HCT116 (cell line): Measurements from ENCODE around the gene C16orf78. TPM values are rescaled to one million over a fixed set of nuclear protein-coding genes. Genes with fewer than 3 reads are reported as not detected.

ENCODE experiments used
- ATAC-seq: fragments of 200-7000 bp; cut with Tn5 transposase; 2 replicates; pipeline ENCODE4 v1.9.1; 2020; ENCODE audit warnings: mild to moderate bottlenecking, moderate library complexity
- BruUV-seq: library from RNA; stranded (reverse); fragments of 400-500 nt; replicated peaks from 2 replicates; lab custom pipeline; 2021; lab: Mats Ljungman, UMichigan
- CTCF ChIA-PET: fragments of 300-600 bp; sonication (Branson Sonifier 250); formaldehyde crosslinking; loops from one replicate; lab custom pipeline; 2021; ENCODE audit warnings: antibody characterized with exemption; lab: Charles Lee
- POLR2A ChIA-PET: fragments of 300-600, 350-600 bp; sonication (Branson Sonifier 250); formaldehyde crosslinking; loops from one replicate; lab custom pipeline; 2021; ENCODE audit warnings: antibody characterized with exemption; lab: Charles Lee
- RAD21 ChIA-PET, 2 experiments: fragments of 300-600 bp; sonication (Branson Sonifier 250); formaldehyde crosslinking; loops; one replicate each; lab custom pipeline; 2023; ENCODE audit warnings: low total read pairs in 2 of 2; ENCODE audit not compliant: uncharacterized antibody in 2 of 2, unreplicated experiment in 2 of 2, low non-redundant PET in 1 of 2; lab: Charles Lee
- DNase-seq: peaks from one replicate; pipeline ENCODE4 v3.0.0-alpha.2; 2010; ENCODE audit warnings: low read depth, low spot score
- H2AFZ ChIP-seq: fragments of 200-600 bp; shearing (Covaris generic), sonication (generic); 2 replicates; pipeline ENCODE4 v1.6.1; 2017; ENCODE audit warnings: low read depth, mixed run types, mixed read lengths, antibody characterized with exemption, low read length; ENCODE audit not compliant: poor library complexity, severe bottlenecking
- H3K27ac ChIP-seq: 2 replicates; pipeline ENCODE4 v1.5.1; 2012; ENCODE audit warnings: low read depth, low read length
- H3K27me3 ChIP-seq: fragments of 200-600 bp; sonication (generic); 2 replicates; pipeline ENCODE4 v1.6.1; 2016; ENCODE audit warnings: mixed run types, low read length, mixed read lengths; ENCODE audit not compliant: insufficient read depth
- H3K36me3 ChIP-seq, 2 experiments: fragments of 200-500 bp in 1 of 2; fragments of 200-600 bp in 1 of 2; sonication (Bioruptor generic) in 1 of 2; sonication (generic) in 1 of 2; 2 replicates each; pipeline versions ENCODE4 v1.5.1 to v1.6.1; 2014 to 2016; ENCODE audit warnings: low read length in 2 of 2, inconsistent platforms in 1 of 2, mixed read lengths in 1 of 2, mixed run types in 1 of 2; ENCODE audit not compliant: insufficient read depth in 2 of 2, control insufficient read depth in 1 of 2
- H3K4me1 ChIP-seq, 2 experiments: fragments of 200-600 bp in 1 of 2; sonication (generic) in 1 of 2; 2 replicates each; pipeline versions ENCODE4 v1.5.1 to v1.6.1; 2012 to 2017; ENCODE audit warnings: low read length in 2 of 2, inconsistent platforms in 1 of 2, mild to moderate bottlenecking in 1 of 2, mixed read lengths in 1 of 2, mixed run types in 1 of 2, moderate library complexity in 1 of 2; ENCODE audit not compliant: insufficient read depth in 2 of 2, control insufficient read depth in 1 of 2
- H3K4me2 ChIP-seq: fragments of 200-600 bp; sonication (generic); 2 replicates; pipeline ENCODE4 v1.6.1; 2017; ENCODE audit warnings: mixed run types, low read length, mixed read lengths
- H3K4me3 ChIP-seq, 2 experiments: fragments of 200-600 bp in 1 of 2; sonication (generic) in 1 of 2; replicated peaks in 1 of 2; 2 replicates each; pipeline ENCODE4 v1.5.1; 2011 to 2016; ENCODE audit warnings: low read length in 2 of 2, control low read depth in 1 of 2, low read depth in 1 of 2, mild to moderate bottlenecking in 1 of 2, mixed read lengths in 1 of 2, mixed run types in 1 of 2
- H3K79me2 ChIP-seq: fragments of 200-600 bp; sonication (generic); 2 replicates; pipeline ENCODE4 v1.6.1; 2017; ENCODE audit warnings: mild to moderate bottlenecking, mixed run types, low read length, moderate library complexity, mixed read lengths; ENCODE audit not compliant: insufficient read depth
- H3K9ac ChIP-seq: fragments of 200-600 bp; sonication (generic); 2 replicates; pipeline ENCODE4 v1.6.1; 2016; ENCODE audit warnings: low read length, mixed read lengths
- H3K9me2 ChIP-seq: fragments of 200-600 bp; sonication (generic), shearing (Covaris generic); 2 replicates; pipeline ENCODE4 v1.6.1; 2017; ENCODE audit warnings: mixed run types, mild to moderate bottlenecking, moderate library complexity; ENCODE audit not compliant: insufficient read depth
- H3K9me3 ChIP-seq, 2 experiments: fragments of 200-500 bp in 1 of 2; fragments of 200-600 bp in 1 of 2; sonication (Bioruptor generic) in 1 of 2; sonication (generic) in 1 of 2; 2 replicates each; pipeline ENCODE4 v1.6.1; 2014 to 2017; ENCODE audit warnings: low read length in 2 of 2, mixed read lengths in 2 of 2, inconsistent platforms in 1 of 2, low read depth in 1 of 2, mild to moderate bottlenecking in 1 of 2, mixed run types in 1 of 2, moderate library complexity in 1 of 2; ENCODE audit not compliant: control insufficient read depth in 1 of 2, insufficient read depth in 1 of 2
- H4K20me1 ChIP-seq: fragments of 200-600 bp; sonication (generic), shearing (Covaris generic); 2 replicates; pipeline ENCODE4 v1.6.1; 2017; ENCODE audit warnings: mixed run types, mild to moderate bottlenecking, moderate library complexity; ENCODE audit not compliant: insufficient read depth
- ATF3 ChIP-seq: IDR thresholded peaks from 2 replicates; pipeline ENCODE4 v1.6.1; 2012
- CBX3 ChIP-seq: IDR thresholded peaks from 2 replicates; pipeline ENCODE4 v1.6.1; 2012; ENCODE audit warnings: low read depth
- CTCF ChIP-seq, 3 experiments: fragments of 200-600 bp in 1 of 3; sonication (generic) in 1 of 3; IDR thresholded peaks in 2 of 3; conservative IDR thresholded peaks in 1 of 3; 2 replicates each; pipeline ENCODE4 v1.5.1; 2012 to 2017; ENCODE audit warnings: low read depth in 2 of 3, low read length in 2 of 3, antibody characterized with exemption in 1 of 3, borderline replicate concordance in 1 of 3, control low read depth in 1 of 3, mild to moderate bottlenecking in 1 of 3, mixed read lengths in 1 of 3, mixed run types in 1 of 3, moderate library complexity in 1 of 3; ENCODE audit not compliant: insufficient read depth in 1 of 3
- EGR1 ChIP-seq: IDR thresholded peaks from 2 replicates; pipeline ENCODE4 v1.6.1; 2012; ENCODE audit warnings: low read depth
- FOSL1 ChIP-seq: IDR thresholded peaks from 2 replicates; pipeline ENCODE4 v1.6.1; 2012; ENCODE audit warnings: low read depth
- MAX ChIP-seq: IDR thresholded peaks from 2 replicates; pipeline ENCODE4 v1.6.1; 2012
- POLR2AphosphoS5 ChIP-seq: IDR thresholded peaks from 2 replicates; pipeline ENCODE4 v1.6.1; 2011; ENCODE audit warnings: mild to moderate bottlenecking, low read depth, low read length, moderate library complexity
- SIN3A ChIP-seq: IDR thresholded peaks from 2 replicates; pipeline ENCODE4 v1.6.1; 2012; ENCODE audit warnings: low read depth
- SP1 ChIP-seq: IDR thresholded peaks from 2 replicates; pipeline ENCODE4 v1.6.1; 2012; ENCODE audit warnings: low read depth
- SRF ChIP-seq: IDR thresholded peaks from 2 replicates; pipeline ENCODE4 v1.6.1; 2012; ENCODE audit warnings: low read depth
- TCF7L2 ChIP-seq: IDR thresholded peaks from 2 replicates; pipeline ENCODE4 v1.7.0; 2011; ENCODE audit warnings: borderline replicate concordance, inconsistent platforms; ENCODE audit not compliant: insufficient read depth, insufficient read length; ENCODE audit errors: extremely low read depth
- YY1 ChIP-seq: IDR thresholded peaks from 2 replicates; pipeline ENCODE4 v1.6.1; 2011; ENCODE audit warnings: low read length, low read depth, moderate library complexity, mild to moderate bottlenecking; ENCODE audit not compliant: insufficient replicate concordance; ENCODE audit errors: extremely low read depth
- ZBTB33 ChIP-seq: IDR thresholded peaks from 2 replicates; pipeline ENCODE4 v1.6.1; 2011; ENCODE audit warnings: mild to moderate bottlenecking, low read length, moderate library complexity; ENCODE audit not compliant: insufficient replicate concordance; ENCODE audit errors: extremely low read depth
- ZFX ChIP-seq: fragments of 450-650 bp; IDR thresholded peaks from 2 replicates; pipeline ENCODE4 v1.6.1; 2017
- ZNF274 ChIP-seq: fragments of 200-500 bp; sonication (Bioruptor generic); IDR thresholded peaks from 2 replicates; pipeline ENCODE4 v1.6.1; 2014; ENCODE audit warnings: mild to moderate bottlenecking, low read depth, low read length, inconsistent platforms
- intact Hi-C: fragments of 100-400 bp; cut with micrococcal nuclease; formaldehyde crosslinking; loops from 2 replicates; pipeline ENCODE4 v1.10.0; 2022
- total RNA-seq: library from RNA; stranded (reverse); gene quantifications from one replicate; pipeline ENCODE4 v1.2.1, GENCODE V29; 2021; ENCODE audit not compliant: unreplicated experiment

Gene C16orf78
- total RNA-seq, 1 experiment from 2014 or later: not detected

- TF ChIP-seq ZBTB33 (no peak), CTCF (IDR thresholded peaks at IDR 0.05 in 2 of 3, conservative IDR thresholded peaks at IDR 0.05 in 1 of 3; ENCODE audit: borderline replicate concordance in 1 of 3, insufficient read depth in 1 of 3, low read depth in 2 of 3, low read length in 2 of 3) (no peak), FOSL1 (no peak)
- TF ChIP-seq, all 23 proteins: peak for 0
These were observed 66.1 kb downstream of the C16orf78 start (continued) for GRCh38 chr16:49439676-49440075.

- Histone ChIP-seq H3K27me3 (peaks cover 57% of the 10 kb centered on the region), H3K36me3 (no peaks in the 10 kb centered on the region), H3K27ac (no peak overlapping the region), H3K79me2 (no peaks in the 10 kb centered on the region), H3K9me2 (no peaks in the 10 kb centered on the region), H3K9me3 (no peaks in the 10 kb centered on the region), H3K4me1 (no peaks in the 10 kb centered on the region), H2AFZ (no peak overlapping the region), H3K4me2 (no peak overlapping the region), H3K4me3 (no peak overlapping the region), H4K20me1 (no peaks in the 10 kb centered on the region), H3K9ac (no peak overlapping the region)
- POLR2A ChIA-PET: interaction anchor here (0.6 kb wide), 1 partner anchor 114 kb away, joined by 3 read pairs; no protein-coding TSS in a partner anchor
- RAD21 ChIA-PET: no interaction called here
- CTCF ChIA-PET: no interaction called here
- intact Hi-C loops: no loop called here
- no peak for DNase-seq
- peak; percentile 49 for ATAC-seq
- BruUV-seq: no TSS peak
- TF ChIP-seq EGR1: no peak
- no peak for TF ChIP-seq FOSL1
- no peak for TF ChIP-seq MAX
- TF ChIP-seq ZNF274: no peak
- TF ChIP-seq SIN3A: no peak
- TF ChIP-seq ZBTB33: no peak
- TF ChIP-seq TCF7L2: no peak
- TF ChIP-seq ATF3: no peak
- TF ChIP-seq YY1: no peak
- TF ChIP-seq ZFX: no peak
- TF ChIP-seq SRF: no peak
- no peak for TF ChIP-seq POLR2AphosphoS5
- no peak for TF ChIP-seq SP1
- TF ChIP-seq CBX3: no peak
These were observed 66.8 kb downstream of the C16orf78 start for GRCh38 chr16:49440156-49441065.
